NB4 (cell line): ENCODE results near the gene MYO1E.

Experiments used
- DNase-seq: peaks from one replicate; pipeline ENCODE4 v3.0.0; 2010; ENCODE audit warnings: low read depth
- H3K4me3 ChIP-seq: one replicate; pipeline ENCODE4 v1.5.1; 2011; ENCODE audit warnings: mild to moderate bottlenecking, low read depth, low read length, moderate library complexity
- CTCF ChIP-seq: IDR thresholded peaks from one replicate; pipeline ENCODE4 v1.5.1; 2012; ENCODE audit warnings: low read depth, low read length
- MAX ChIP-seq: IDR thresholded peaks from 2 replicates; pipeline ENCODE4 v1.6.1; 2011; ENCODE audit warnings: low read depth, low read length
- MYC ChIP-seq: IDR thresholded peaks from 2 replicates; pipeline ENCODE4 v1.6.1; 2011; ENCODE audit warnings: low read depth, low read length
- POLR2A ChIP-seq: IDR thresholded peaks from 2 replicates; pipeline ENCODE4 v1.6.1; 2011; ENCODE audit warnings: mild to moderate bottlenecking; ENCODE audit not compliant: insufficient read length; ENCODE audit errors: extremely low read depth

MYO1E gene

DNA sequence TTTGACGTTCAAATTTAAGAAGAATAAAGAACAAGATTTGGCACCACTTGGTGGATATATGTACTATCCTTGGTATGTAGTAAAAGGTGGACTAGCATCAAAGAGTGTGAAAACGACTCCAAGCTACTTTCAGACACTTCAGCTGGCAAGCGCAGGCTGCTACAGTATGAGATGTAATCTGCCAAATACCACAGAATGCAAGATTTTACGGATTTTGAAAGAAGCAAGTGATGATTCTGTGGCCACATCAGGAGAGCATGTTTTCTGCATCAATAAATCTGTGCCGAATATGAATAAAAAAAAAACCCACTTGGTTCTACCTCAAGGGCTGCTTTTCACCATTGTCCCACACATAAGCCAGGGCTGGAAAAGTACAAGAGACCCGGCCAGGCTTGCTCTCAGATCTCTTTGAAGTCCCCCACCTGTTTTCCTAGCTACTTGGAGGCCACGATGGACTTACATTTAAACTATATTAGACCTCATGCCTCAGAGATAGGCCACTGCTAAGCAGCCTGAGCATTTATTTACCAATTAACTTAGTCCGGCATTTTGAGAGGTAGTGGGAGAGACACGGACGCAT lies 37.4 kb downstream of the MYO1E start:
- no peak overlapping the region for H3K4me3 ChIP-seq
- TF ChIP-seq MYC (no peak), MAX (no peak), POLR2A (no peak), CTCF (no peak)
- no peak for DNase-seq

GRCh38 chr15:59334076-59334415 lies 38.6 kb downstream of the MYO1E start:
- no peak overlapping the region for H3K4me3 ChIP-seq
- DNase-seq = no peak
- TF ChIP-seq MYC (no peak), POLR2A (no peak), MAX (no peak), CTCF (no peak)

GRCh38 chr15:59333401-59334075 lies 39.1 kb downstream of the MYO1E start:
- TF ChIP-seq MYC (no peak), CTCF (no peak), POLR2A (no peak), MAX (no peak)
- no peak for DNase-seq
- H3K4me3 ChIP-seq = no peak overlapping the region

- TF ChIP-seq MAX (no peak), POLR2A (no peak), CTCF (no peak), MYC (no peak)
- DNase-seq = no peak
- no peak overlapping the region for H3K4me3 ChIP-seq
Observed at GRCh38 chr15:59332009-59332408, 40.7 kb downstream of the MYO1E start.

- TF ChIP-seq POLR2A (no peak), MYC (no peak), MAX (no peak)
- no peak overlapping the region for H3K4me3 ChIP-seq
- DNase-seq = no peak
Observed at GRCh38 chr15:59330649-59331048, 42.0 kb downstream of the MYO1E start.

DNA sequence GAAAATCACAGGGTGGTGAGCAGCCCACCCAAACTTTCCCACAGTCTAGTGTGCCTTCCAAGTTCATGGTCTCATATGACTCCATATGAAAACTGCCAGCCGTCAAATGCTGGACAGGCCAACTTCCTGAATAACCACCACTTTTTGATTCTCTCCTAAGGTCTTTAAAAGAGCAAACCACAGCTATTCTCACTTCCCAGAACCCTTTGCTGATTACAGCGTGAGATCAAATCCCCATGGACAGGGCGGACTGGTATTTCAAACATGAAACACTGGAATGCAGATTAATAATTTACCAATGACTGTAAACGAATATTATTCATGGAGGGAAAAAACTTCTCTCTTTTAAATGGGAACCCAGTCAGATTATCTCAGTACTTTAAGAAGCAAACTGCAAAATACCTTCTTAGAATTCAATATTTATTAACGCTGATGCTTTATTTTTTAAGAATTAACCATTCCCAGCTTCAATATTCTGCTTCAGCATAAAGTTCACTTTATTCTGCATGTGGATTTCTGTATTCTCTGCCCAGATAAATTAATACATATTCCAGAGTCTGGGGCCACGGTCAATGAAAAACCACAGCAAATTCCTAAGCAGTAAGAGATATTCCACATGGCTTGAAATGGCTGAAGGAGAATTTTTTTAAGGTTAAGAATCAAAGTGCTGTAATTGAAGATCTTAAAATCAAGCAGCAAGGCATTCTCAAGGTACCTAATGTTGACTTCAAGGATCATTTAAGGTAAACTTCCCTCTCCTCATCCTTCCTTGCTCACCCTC lies 42.9 kb downstream of the MYO1E start:
- TF ChIP-seq MYC = no peak
- no peak for TF ChIP-seq POLR2A
- TF ChIP-seq CTCF = no peak
- no peak for TF ChIP-seq MAX
- no peak for DNase-seq
- no peak overlapping the region for H3K4me3 ChIP-seq
